Liver (tissue), 9 donors: ENCODE measurements around the gene HVCN1. TPM values are rescaled to one million over a fixed set of nuclear protein-coding genes. Genes with fewer than 3 reads are reported as not detected.

ENCODE experiments used
- DNase-seq: peaks from one replicate; pipeline ENCODE4 v3.0.0-alpha.2; 2017; ENCODE audit warnings: low spot score
- H3K27ac ChIP-seq, 2 donors: one replicate each; pipeline ENCODE4 v1.7.0; 2013; ENCODE audit warnings: inconsistent platforms in 2 of 2, low read length in 2 of 2, control low read depth in 1 of 2, low read depth in 1 of 2, mild to moderate bottlenecking in 1 of 2
- H3K27me3 ChIP-seq, 4 donors: one replicate each; pipeline versions ENCODE4 v1.6.1 to v1.7.0; 2013; ENCODE audit warnings: low read length in 3 of 4, inconsistent platforms in 1 of 4, mild to moderate bottlenecking in 1 of 4, moderate library complexity in 1 of 4; ENCODE audit not compliant: control insufficient read depth in 4 of 4, insufficient read depth in 4 of 4
- H3K36me3 ChIP-seq, 4 donors: one replicate each; pipeline versions ENCODE4 v1.6.1 to v1.7.0; 2013; ENCODE audit warnings: low read length in 3 of 4, mild to moderate bottlenecking in 3 of 4, low read depth in 1 of 4, moderate library complexity in 1 of 4; ENCODE audit not compliant: control insufficient read depth in 4 of 4, insufficient read depth in 3 of 4
- H3K4me1 ChIP-seq, 4 donors: one replicate each; pipeline versions ENCODE4 v1.6.1 to v1.7.0; 2013; ENCODE audit warnings: low read length in 3 of 4, mild to moderate bottlenecking in 3 of 4, moderate library complexity in 1 of 4; ENCODE audit not compliant: control insufficient read depth in 4 of 4, insufficient read depth in 4 of 4
- H3K4me3 ChIP-seq, 3 donors: one replicate each; pipeline versions ENCODE4 v1.6.1 to v1.7.0; 2013; ENCODE audit warnings: low read length in 3 of 3, control low read depth in 1 of 3, low read depth in 1 of 3, mild to moderate bottlenecking in 1 of 3
- H3K9ac ChIP-seq, 2 donors: one replicate each; pipeline ENCODE4 v1.7.0; 2013; ENCODE audit warnings: low read length in 2 of 2, mild to moderate bottlenecking in 2 of 2, moderate library complexity in 2 of 2, control low read depth in 1 of 2, low read depth in 1 of 2
- H3K9me3 ChIP-seq, 4 donors: one replicate each; pipeline versions ENCODE4 v1.6.1 to v1.7.0; 2013; ENCODE audit warnings: low read length in 3 of 4; ENCODE audit not compliant: control insufficient read depth in 4 of 4
- ATF3 ChIP-seq: IDR thresholded peaks from 2 replicates; pipeline ENCODE4 v1.6.1; 2016; ENCODE audit warnings: antibody characterized with exemption
- CTCF ChIP-seq: fragments of 150-350 bp; IDR thresholded peaks from 2 replicates; pipeline ENCODE4 v1.5.1; 2017; ENCODE audit warnings: improper control_type of control experiment, low read depth, low read length; ENCODE audit not compliant: missing input control
- EGR1 ChIP-seq, 2 donors: IDR thresholded peaks; 2 replicates each; pipeline ENCODE4 v1.6.1; 2016 to 2018; ENCODE audit warnings: antibody characterized with exemption in 2 of 2, low read depth in 2 of 2
- FOXA1 ChIP-seq: IDR thresholded peaks from 2 replicates; pipeline ENCODE4 v1.6.1; 2016; ENCODE audit warnings: antibody characterized with exemption
- FOXA2 ChIP-seq: IDR thresholded peaks from 2 replicates; pipeline ENCODE4 v1.6.1; 2016; ENCODE audit warnings: antibody characterized with exemption
- GABPA ChIP-seq, 2 donors: IDR thresholded peaks in 1 of 2; conservative IDR thresholded peaks in 1 of 2; 2 replicates each; pipeline ENCODE4 v1.6.1; 2016; ENCODE audit warnings: antibody characterized with exemption in 2 of 2, mild to moderate bottlenecking in 1 of 2, moderate library complexity in 1 of 2
- HNF4A ChIP-seq, 2 donors: conservative IDR thresholded peaks; 2 replicates each; pipeline ENCODE4 v1.6.1; 2016; ENCODE audit warnings: antibody characterized with exemption in 2 of 2, mild to moderate bottlenecking in 2 of 2
- HNF4G ChIP-seq: IDR thresholded peaks from 2 replicates; pipeline ENCODE4 v1.6.1; 2016; ENCODE audit warnings: antibody characterized with exemption
- JUND ChIP-seq, 2 donors: IDR thresholded peaks; 2 replicates each; pipeline ENCODE4 v1.6.1; 2016; ENCODE audit warnings: antibody characterized with exemption in 2 of 2
- MAX ChIP-seq: IDR thresholded peaks from 2 replicates; pipeline ENCODE4 v1.6.1; 2016; ENCODE audit warnings: antibody characterized with exemption
- NR2F2 ChIP-seq: IDR thresholded peaks from 2 replicates; pipeline ENCODE4 v1.6.1; 2016; ENCODE audit warnings: antibody characterized with exemption
- RAD21 ChIP-seq, 2 donors: IDR thresholded peaks; 2 replicates each; pipeline ENCODE4 v1.6.1; 2016; ENCODE audit warnings: antibody characterized with exemption in 2 of 2, mild to moderate bottlenecking in 2 of 2
- RXRA ChIP-seq, 2 donors: IDR thresholded peaks; 2 replicates each; pipeline ENCODE4 v1.6.1; 2017 to 2018; ENCODE audit warnings: antibody characterized with exemption in 2 of 2, mild to moderate bottlenecking in 1 of 2
- TAF1 ChIP-seq: conservative IDR thresholded peaks from 2 replicates; pipeline ENCODE4 v1.6.1; 2016; ENCODE audit warnings: antibody characterized with exemption, mild to moderate bottlenecking
- YY1 ChIP-seq: IDR thresholded peaks from 2 replicates; pipeline ENCODE4 v1.6.1; 2016; ENCODE audit warnings: antibody characterized with exemption, mild to moderate bottlenecking
- ZBTB33 ChIP-seq: IDR thresholded peaks from 2 replicates; pipeline ENCODE4 v1.6.1; 2016; ENCODE audit warnings: antibody characterized with exemption
- WGBS: extraction: QIAGEN DNeasy Blood & Tissue Kit; methylation state at CpG from one replicate; pipeline ENCODE4 v1.1.7; 2013; 5-methylcytosine and 5-hydroxymethylcytosine counted together
- polyA plus RNA-seq, 2 donors: library from polyadenylated mRNA; stranded (reverse) in 1 of 2; unstranded in 1 of 2; fragments of 200-250 nt in 1 of 2; fragments of >200 nt in 1 of 2; fragmentation: Nextera tagmentation in 1 of 2; extraction: Ambion mirVana in 1 of 2; gene quantifications; one replicate each; pipeline versions ENCODE4 v1.2.1 to v1.2.3, GENCODE V29; 2013 to 2015
- total RNA-seq, 2 donors: library from RNA; depleted of rRNA; stranded (reverse); fragments of >200 nt; gene quantifications; one replicate each; pipeline ENCODE4 v1.2.3, GENCODE V29; 2014
- donor health status: healthy.
- donor health status: healthy.
- donor health status: healthy.
- donor health status: healthy.
- donor health status: healthy.

Gene HVCN1
- total and polyA plus RNA-seq, 4 donors = 1.8 to 5.4 (median 2.5) TPM

- no peak for TF ChIP-seq HNF4A (conservative IDR thresholded peaks at IDR 0.05)
- TF ChIP-seq FOXA1 = no peak
- TF ChIP-seq ATF3 = no peak
- no peak for TF ChIP-seq FOXA2
- no peak for TF ChIP-seq NR2F2
- no peak for TF ChIP-seq YY1
- TF ChIP-seq JUND (IDR thresholded peaks at IDR 0.05) = no peak
- TF ChIP-seq HNF4G = no peak
- no peak for TF ChIP-seq RXRA (IDR thresholded peaks at IDR 0.05)
- no peak for TF ChIP-seq EGR1 (IDR thresholded peaks at IDR 0.05; ENCODE audit: low read depth in 2 of 2)
- no peak for TF ChIP-seq RAD21 (IDR thresholded peaks at IDR 0.05)
- TF ChIP-seq MAX = no peak
- 97% methylated on average over 6 of the region's 6 CpGs for WGBS
- H3K9ac ChIP-seq = no peak overlapping the region
- H3K36me3 ChIP-seq = no peaks in the 10 kb centered on the region
- H3K27ac ChIP-seq = no peak overlapping the region
- H3K27me3 ChIP-seq = no peaks in the 10 kb centered on the region
- H3K4me1 ChIP-seq = no peaks in the 10 kb centered on the region
- no peak overlapping the region for H3K4me3 ChIP-seq
- no peak for DNase-seq
- H3K9me3 ChIP-seq = no peaks in the 10 kb centered on the region
Measured at GRCh38 chr12:110666892-110667291, 22.0 kb downstream of the HVCN1 start.

- DNase-seq = no peak
- Histone ChIP-seq H3K36me3 (no peaks in the 10 kb centered on the region), H3K4me3 (no peak overlapping the region)
Measured at GRCh38 chr12:110661337-110661972, 27.5 kb downstream of the HVCN1 start.

More at GRCh38 chr12:110661337-110661972, 27.5 kb downstream of the HVCN1 start:
- no peak for TF ChIP-seq ZBTB33
- no peak for TF ChIP-seq FOXA1
- TF ChIP-seq EGR1 (IDR thresholded peaks at IDR 0.05; ENCODE audit: low read depth in 2 of 2) = no peak
- TF ChIP-seq MAX = no peak
- TF ChIP-seq GABPA (IDR thresholded peaks at IDR 0.05 in 1 of 2, conservative IDR thresholded peaks at IDR 0.05 in 1 of 2) = no peak
- TF ChIP-seq ATF3 = no peak
- TF ChIP-seq TAF1 = no peak
- no peak for TF ChIP-seq HNF4G
- TF ChIP-seq YY1 = no peak
- TF ChIP-seq JUND (IDR thresholded peaks at IDR 0.05) = no peak
- TF ChIP-seq CTCF = no peak
- H3K27me3 ChIP-seq = no peaks in the 10 kb centered on the region
- H3K4me1 ChIP-seq = no peaks in the 10 kb centered on the region
- H3K9me3 ChIP-seq = no peaks in the 10 kb centered on the region
- H3K27ac ChIP-seq = no peak overlapping the region
- no peak overlapping the region for H3K9ac ChIP-seq
- 76% methylated on average over 23 of the region's 23 CpGs for whole genome bisulfite sequencing
